HAP-1 (cell line): ENCODE data around the gene CPHXL2.

Experiments
- DNase-seq, 2 experiments: peaks; one replicate each; pipeline ENCODE4 v3.0.0-alpha.2; 2016 to 2020; ENCODE audit warnings: low spot score in 2 of 2
- H3K27me3 ChIP-seq: fragments of 250-450 bp; sonication (Bioruptor Pico); 2 replicates; pipeline ENCODE4 v1.5.1; 2020; ENCODE audit warnings: low read depth, mild to moderate bottlenecking, moderate library complexity
- H3K36me3 ChIP-seq: fragments of 250-450 bp; sonication (Bioruptor Pico); replicated peaks from 2 replicates; pipeline ENCODE4 v1.5.1; 2020; ENCODE audit warnings: mild to moderate bottlenecking
- H3K4me1 ChIP-seq: fragments of 250-450 bp; sonication (Bioruptor Pico); 2 replicates; pipeline ENCODE4 v1.5.1; 2020; ENCODE audit warnings: mild to moderate bottlenecking
- H3K4me3 ChIP-seq: fragments of 250-450 bp; sonication (Bioruptor Pico); 2 replicates; pipeline ENCODE4 v1.5.1; 2020; ENCODE audit warnings: mild to moderate bottlenecking, moderate library complexity
- H3K9me3 ChIP-seq: fragments of 250-450 bp; sonication (Bioruptor Pico); 2 replicates; pipeline ENCODE4 v1.5.1; 2020; ENCODE audit warnings: mild to moderate bottlenecking, moderate library complexity
- in situ Hi-C: fragments of 300-500 bp; cut with MboI; formaldehyde crosslinking; loops from 3 replicates; pipeline ENCODE4 v1.14.3; 2020; ENCODE audit warnings: low sequenced_read_pairs, inconsistent platforms, mixed read lengths

CPHXL2 gene

DNA sequence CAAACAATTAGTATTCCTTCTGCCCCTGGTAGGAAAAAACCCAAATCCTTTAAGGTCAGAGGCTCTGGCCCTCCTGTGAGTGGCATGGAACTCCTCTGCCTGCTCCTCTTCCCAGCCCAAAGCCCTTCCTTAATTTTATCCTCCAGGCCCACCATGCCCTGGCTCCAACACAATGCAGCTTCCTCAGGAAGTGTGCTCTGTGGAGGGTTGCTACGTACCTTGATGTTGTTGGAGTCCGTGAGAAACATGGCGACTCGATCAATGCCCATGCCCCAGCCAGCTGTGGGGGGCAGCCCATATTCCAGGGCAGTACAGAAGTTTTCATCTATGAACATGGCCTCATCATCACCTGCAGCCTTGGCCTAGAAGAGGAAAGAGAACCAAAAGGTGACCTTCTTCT lies 48.5 kb downstream of the CPHXL2 start:
- Histone ChIP-seq H3K4me3 (no peak overlapping the region), H3K36me3 (peaks cover 75% of the 10 kb centered on the region), H3K27me3 (no peaks in the 10 kb centered on the region), H3K9me3 (no peaks in the 10 kb centered on the region), H3K4me1 (peaks cover 3% of the 10 kb centered on the region; the same call in 1 of the 2 replicates)
- DNase-seq = no peak
- in situ Hi-C loops = loop anchor here (25.0 kb wide), 1 partner anchor 1559 kb away; the partner anchor contains the start of genes MON1B and SYCE1L

DNA sequence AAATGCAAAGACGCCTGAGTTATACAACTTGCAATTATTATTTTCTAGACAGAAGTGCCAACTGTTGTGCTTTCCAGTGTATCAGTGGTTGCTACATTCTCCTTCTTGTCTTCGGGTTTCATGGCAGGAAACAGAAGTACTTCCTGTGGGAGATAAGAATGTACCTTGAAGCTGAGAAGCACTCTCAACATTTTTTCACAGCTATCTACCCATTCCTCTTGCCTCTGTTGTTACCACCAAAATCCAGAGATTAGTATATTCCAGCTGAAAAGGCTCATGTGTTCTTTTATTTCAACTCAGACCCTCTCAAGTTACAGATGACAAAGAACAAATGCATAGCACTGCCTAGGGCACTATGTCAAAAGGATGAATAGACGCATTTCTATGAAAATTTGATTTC lies 49.0 kb downstream of the CPHXL2 start:
- Histone ChIP-seq H3K9me3 (no peaks in the 10 kb centered on the region), H3K4me3 (no peak overlapping the region), H3K4me1 (peaks cover 3% of the 10 kb centered on the region; the same call in 1 of the 2 replicates), H3K27me3 (no peaks in the 10 kb centered on the region), H3K36me3 (peaks cover 72% of the 10 kb centered on the region)
- in situ Hi-C loops = loop anchor here (25.0 kb wide), 1 partner anchor 1559 kb away; the partner anchor contains the start of genes MON1B and SYCE1L
- DNase-seq = peak in 1 of 2 experiments; percentile 39

DNA sequence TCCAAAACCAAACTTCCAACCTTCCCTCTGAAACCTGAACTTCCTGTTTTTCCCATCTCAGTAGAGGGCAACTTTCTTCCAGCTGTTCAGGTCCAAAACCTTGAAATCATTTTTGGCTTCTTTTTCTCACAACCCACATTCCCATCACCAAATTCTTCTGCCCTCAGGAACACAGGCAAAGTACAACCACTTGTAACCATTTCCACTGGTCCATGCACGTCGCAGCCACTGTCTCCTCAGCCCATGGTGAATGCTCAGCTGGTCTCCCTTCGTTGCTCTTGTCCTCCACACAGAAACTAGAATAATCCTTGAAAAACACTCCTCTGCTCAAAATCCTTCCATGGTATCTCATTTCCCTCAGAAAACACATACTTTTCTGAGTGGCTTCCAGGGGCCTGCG lies 50.0 kb downstream of the CPHXL2 start:
- Histone ChIP-seq H3K4me3 (no peak overlapping the region), H3K4me1 (peaks cover 7% of the 10 kb centered on the region), H3K27me3 (no peaks in the 10 kb centered on the region), H3K36me3 (peaks cover 61% of the 10 kb centered on the region), H3K9me3 (no peaks in the 10 kb centered on the region)
- in situ Hi-C loops = loop anchor here (25.0 kb wide), 1 partner anchor 1560 kb away; the partner anchor contains the start of genes MON1B and SYCE1L
- no peak for DNase-seq

DNA sequence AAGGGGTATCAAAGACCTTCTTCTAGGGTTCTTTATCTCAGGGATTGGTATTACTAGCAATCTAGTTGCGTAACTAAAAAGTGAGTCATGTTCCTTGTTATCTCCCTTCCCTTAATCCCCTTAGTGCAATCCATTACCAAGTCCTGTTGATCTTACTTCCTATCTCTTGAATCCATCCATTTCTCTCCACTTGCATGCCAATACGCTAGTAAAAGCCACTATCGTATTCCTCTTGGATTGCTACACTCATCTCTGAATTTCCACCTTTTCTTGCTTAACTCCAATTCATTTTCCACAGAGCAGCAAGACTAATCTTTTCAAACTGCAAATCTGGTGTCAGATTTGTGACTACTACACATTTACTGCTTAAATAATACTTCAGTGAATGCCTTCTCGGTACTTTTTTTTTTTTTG lies 51.9 kb downstream of the CPHXL2 start:
- no peak for DNase-seq
- H3K36me3 ChIP-seq = peaks cover 49% of the 10 kb centered on the region

DNA sequence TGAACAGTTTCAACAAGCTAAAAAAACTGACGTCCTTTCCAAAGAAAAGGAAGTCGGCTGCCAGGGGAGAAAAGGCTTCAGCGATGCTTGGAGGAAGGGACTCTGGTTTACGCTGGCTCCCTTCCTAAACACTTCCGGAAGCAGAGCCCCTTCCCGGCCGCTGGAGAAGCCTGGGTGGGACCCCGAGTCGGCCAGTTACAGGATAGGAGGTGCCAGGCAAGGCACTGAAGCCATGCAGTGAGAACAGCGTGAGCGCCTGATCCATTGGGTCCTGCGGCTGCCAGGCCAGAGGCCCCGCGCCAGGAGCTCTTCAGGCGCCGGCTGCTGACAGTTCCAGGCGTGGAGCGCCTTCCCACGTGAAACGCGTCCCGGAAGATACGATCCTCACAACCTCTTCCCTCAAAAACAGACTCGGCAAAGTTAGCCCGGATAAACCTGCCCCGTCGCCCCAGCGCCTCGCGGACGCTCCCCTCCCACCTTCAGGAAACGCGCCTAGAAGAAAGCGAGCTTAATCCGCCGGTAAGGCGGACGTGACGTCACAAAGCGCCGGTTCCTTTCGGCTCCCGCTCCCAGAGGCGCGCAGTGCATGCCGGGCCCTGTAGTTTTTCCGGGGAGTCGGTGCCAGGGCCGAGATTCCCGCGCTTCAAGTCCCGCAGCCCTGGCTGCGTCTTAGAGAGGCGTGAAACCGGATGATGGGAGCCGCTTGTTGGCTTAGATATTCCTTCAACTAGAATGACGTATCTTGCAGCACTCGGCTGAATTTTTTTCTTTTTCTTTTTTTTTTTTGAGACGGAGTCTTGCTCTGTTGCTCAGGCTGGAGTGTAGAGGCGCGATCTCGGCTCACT lies 53.8 kb downstream of the CPHXL2 start, which contains the start of gene ADAT1:
TSS of gene ADAT1 (minus strand) at position 521 of the 845 bp plus-strand sequence. CDS start 2,482 bp downstream, outside the sequence.
- in situ Hi-C loops = no loop called here
- H3K4me3 ChIP-seq = peak within 1 kb of the TSS; percentile 72
- H3K27me3 ChIP-seq = no peaks in the 10 kb centered on the region

More for the DNA sequence above, 51.9 kb downstream of the CPHXL2 start:
- in situ Hi-C loops = loop anchor here (25.0 kb wide), 1 partner anchor 1562 kb away; the partner anchor contains the start of genes MON1B and SYCE1L
- H3K27me3 ChIP-seq = no peaks in the 10 kb centered on the region
- H3K4me1 ChIP-seq = peaks cover 11% of the 10 kb centered on the region
- no peaks in the 10 kb centered on the region for H3K9me3 ChIP-seq
- H3K4me3 ChIP-seq = no peak overlapping the region

DNA sequence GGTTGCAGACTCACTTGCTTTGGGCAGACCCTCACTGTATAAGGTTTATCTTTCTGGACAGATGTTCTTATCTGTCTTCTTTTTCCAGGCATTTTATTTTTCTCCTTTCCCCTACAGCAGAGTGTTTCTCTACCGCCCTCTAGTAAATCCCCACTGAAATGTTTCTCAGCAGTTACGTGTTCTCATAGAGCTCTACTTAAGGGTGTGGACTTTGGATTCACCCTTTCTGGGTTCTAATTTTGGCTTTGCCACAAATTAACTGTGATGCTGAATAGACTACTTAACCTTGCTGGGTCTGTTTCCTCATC lies 55.7 kb downstream of the CPHXL2 start:
- peaks cover 8% of the 10 kb centered on the region for H3K4me1 ChIP-seq
- no peaks in the 10 kb centered on the region for H3K27me3 ChIP-seq
- H3K36me3 ChIP-seq = peaks cover 27% of the 10 kb centered on the region
- in situ Hi-C loops = no loop called here
- H3K9me3 ChIP-seq = no peaks in the 10 kb centered on the region
- H3K4me3 ChIP-seq = no peak overlapping the region
- DNase-seq = peak in 1 of 2 experiments; percentile 36

More for the DNA sequence above, 53.8 kb downstream of the CPHXL2 start, which contains the start of gene ADAT1:
- H3K4me1 ChIP-seq = peaks cover 8% of the 10 kb centered on the region
- peaks cover 37% of the 10 kb centered on the region for H3K36me3 ChIP-seq
- no peaks in the 10 kb centered on the region for H3K9me3 ChIP-seq
- DNase-seq = peak; percentile 96 to 98

DNA sequence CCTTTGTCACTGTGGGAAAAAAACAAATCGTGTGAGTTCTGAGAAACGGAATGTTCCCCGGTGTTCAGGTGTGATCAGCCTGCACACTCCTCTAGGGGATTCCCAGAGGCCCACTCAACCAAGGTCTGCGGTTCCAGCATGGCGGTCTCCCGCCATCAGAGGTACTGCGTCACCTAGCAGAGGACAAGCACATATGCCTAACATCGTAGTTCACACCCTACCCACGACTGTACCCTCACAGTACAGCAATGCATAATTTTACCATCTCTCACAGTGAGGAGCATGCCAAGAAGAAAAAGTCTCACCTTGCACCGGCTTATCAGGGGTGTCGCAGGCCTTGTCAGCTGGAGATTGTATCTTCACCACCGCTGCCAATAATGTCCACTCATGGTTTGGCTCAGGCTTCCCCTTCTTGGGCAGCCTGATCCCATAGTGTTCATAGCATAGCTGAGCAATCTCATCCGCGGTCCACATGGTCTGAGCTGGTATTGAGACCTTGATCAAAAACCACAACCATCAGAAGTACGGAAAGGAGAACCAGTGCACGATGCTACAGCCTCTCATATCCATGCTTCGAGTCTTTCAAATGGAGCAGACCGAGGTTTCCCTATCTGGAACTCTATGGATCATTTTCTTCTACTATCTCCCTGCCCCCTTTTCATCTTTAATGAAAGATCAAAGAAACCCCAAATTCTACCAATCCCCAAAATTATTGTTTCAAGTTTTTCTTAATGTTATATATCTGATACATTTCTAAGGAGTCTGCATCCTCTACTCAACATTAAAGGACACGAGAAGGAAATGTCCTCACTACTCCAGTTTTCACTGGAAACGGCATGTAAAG lies 56.3 kb downstream of the CPHXL2 start:
- Histone ChIP-seq H3K9me3 (no peaks in the 10 kb centered on the region), H3K36me3 (peaks cover 21% of the 10 kb centered on the region), H3K27me3 (no peaks in the 10 kb centered on the region), H3K4me3 (no peak overlapping the region), H3K4me1 (peaks cover 8% of the 10 kb centered on the region)
- in situ Hi-C loops = no loop called here
- DNase-seq = no peak

DNA sequence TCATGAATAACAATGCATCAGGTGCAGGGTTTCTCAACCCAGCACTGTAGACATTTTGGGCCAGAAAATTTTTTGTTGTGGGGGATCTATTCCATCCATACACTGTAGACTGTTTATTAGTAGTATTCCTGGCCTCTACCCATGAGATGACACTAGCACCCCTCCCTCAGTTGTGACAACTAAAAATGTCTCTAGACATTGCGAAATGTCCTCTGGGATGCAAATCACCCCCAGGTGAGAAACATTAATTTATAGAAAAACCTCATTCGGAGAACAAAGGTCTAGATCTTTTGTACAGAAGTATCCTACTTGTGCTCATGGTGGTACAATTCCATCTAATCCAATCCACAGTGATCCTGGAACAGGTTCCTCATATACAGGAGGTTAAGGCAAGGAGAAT lies 58.0 kb downstream of the CPHXL2 start:
- in situ Hi-C loops = no loop called here
- Histone ChIP-seq H3K27me3 (no peaks in the 10 kb centered on the region), H3K9me3 (no peaks in the 10 kb centered on the region), H3K36me3 (peaks cover 32% of the 10 kb centered on the region), H3K4me1 (peaks cover 8% of the 10 kb centered on the region), H3K4me3 (no peak overlapping the region)
- DNase-seq = no peak

DNA sequence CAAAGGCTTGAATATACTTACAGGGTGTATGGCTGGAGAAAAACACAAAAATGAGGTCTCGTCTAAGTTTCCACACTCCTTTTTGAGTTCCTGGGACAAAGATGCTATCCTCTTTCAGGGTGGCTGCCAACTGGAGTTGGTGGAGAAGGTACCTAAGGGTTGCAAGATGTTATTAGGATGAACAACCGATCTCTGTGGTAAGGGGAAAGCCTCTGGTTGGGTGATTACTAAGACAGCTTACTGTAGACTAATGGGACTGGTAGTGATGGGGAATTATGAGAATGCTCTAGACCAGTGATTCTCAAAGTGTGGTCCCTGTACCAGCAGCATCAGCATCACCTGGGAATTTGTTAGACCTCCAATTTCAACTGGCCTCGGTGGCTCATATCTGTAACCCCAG lies 59.7 kb downstream of the CPHXL2 start:
- no peaks in the 10 kb centered on the region for H3K9me3 ChIP-seq
- no peaks in the 10 kb centered on the region for H3K27me3 ChIP-seq
- DNase-seq = no peak
- peaks cover 49% of the 10 kb centered on the region for H3K36me3 ChIP-seq
- in situ Hi-C loops = no loop called here
- H3K4me3 ChIP-seq = no peak overlapping the region
- peaks cover 5% of the 10 kb centered on the region for H3K4me1 ChIP-seq

DNA sequence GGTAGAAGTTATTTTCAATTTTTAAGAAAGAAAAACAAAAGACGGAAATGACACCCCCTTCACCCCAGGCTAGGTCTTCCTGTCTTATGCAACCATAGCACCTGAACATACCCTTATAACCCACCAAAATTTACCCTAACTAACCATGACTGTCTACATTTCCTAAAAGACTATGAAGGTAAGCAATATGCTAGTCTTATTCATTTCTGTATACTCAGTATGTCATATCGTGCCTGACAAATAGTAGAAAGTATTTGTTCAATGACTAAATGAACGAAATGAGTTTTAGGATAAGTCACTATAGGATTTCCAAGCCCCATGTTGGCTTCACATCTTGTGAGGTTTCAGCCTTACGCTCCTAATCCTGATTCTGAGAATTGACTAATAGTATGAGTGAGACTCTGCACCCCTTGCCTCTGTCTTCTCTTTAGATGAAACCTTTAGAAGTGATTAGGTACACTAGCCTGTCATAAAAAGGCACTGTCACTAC lies 60.2 kb downstream of the CPHXL2 start:
- no peak overlapping the region for H3K4me3 ChIP-seq
- no peaks in the 10 kb centered on the region for H3K9me3 ChIP-seq
- peaks cover 5% of the 10 kb centered on the region for H3K4me1 ChIP-seq
- in situ Hi-C loops = no loop called here
- no peaks in the 10 kb centered on the region for H3K27me3 ChIP-seq
- no peak for DNase-seq
- peaks cover 55% of the 10 kb centered on the region for H3K36me3 ChIP-seq

DNA sequence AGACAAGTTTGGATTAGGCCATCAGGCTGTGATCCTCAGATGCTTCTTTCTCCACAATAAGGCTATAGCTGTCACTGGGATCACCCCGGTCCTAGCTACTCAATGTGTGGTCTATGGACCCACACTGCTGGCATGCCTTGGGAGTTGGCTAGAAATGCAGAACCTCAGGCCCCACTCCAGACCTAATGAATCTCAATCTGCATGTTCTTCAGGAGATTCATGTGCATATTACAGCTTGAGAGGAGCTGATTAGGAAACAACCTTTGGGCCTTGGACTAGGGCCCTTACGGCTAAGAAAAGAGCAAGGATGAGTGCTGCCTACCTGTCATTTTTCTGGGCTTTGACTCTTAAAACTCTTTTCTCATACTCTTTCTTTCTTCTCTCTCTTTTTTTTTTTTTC lies 61.2 kb downstream of the CPHXL2 start:
- Histone ChIP-seq H3K4me1 (no peaks in the 10 kb centered on the region), H3K9me3 (no peaks in the 10 kb centered on the region), H3K27me3 (no peaks in the 10 kb centered on the region), H3K4me3 (no peak overlapping the region), H3K36me3 (peaks cover 64% of the 10 kb centered on the region)
- DNase-seq = no peak
- in situ Hi-C loops = no loop called here

DNA sequence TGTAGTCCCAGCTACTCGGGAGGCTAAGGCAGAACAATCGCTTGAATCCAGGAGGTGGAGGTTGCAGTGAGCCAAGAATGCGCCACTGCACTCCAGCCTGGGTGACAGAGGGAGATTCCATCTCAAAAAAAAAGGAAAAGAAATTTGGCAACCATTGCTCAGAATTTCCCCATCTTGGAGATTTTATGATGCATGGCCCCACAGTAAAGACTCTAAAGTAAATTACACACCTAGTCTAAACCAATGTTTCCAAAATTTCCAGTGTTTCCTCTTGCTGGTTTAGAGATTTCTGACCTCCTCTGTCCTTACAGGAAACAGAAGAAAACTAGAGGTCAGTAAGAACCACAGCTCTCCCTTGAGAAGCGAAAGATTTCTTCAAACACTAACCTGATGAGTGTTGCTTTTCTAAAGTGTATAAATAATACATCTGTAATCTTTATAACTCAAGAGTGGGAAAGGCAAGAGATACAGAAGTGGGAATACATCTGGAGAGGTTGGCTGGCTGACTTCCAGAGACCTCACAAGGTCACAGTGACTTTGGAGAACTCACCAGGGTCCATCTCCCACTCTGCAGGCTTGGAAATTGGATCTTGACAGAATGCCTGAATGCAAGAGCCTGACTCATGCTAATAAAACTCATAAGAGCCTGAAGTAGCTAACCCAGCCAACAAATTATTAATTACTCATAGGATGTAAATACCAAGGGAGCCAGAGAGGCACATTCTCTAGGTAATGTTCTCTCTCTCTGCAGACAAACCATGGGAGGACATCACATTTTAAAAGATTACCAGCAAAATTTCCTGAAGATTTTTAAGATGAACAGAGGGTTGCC lies 62.5 kb downstream of the CPHXL2 start:
- DNase-seq = no peak
- no peaks in the 10 kb centered on the region for H3K27me3 ChIP-seq
- H3K36me3 ChIP-seq = peaks cover 71% of the 10 kb centered on the region
- in situ Hi-C loops = no loop called here
- no peaks in the 10 kb centered on the region for H3K4me1 ChIP-seq
- H3K4me3 ChIP-seq = no peak overlapping the region
- no peaks in the 10 kb centered on the region for H3K9me3 ChIP-seq
